Peyer's patch (tissue), 4 donors: Measurements from ENCODE around the gene RELT.

Source experiments
- POLR2A ChIP-seq, 2 donors: fragments of 450-650 bp; IDR thresholded peaks; one replicate each; pipeline ENCODE4 v1.5.1; 2017; ENCODE audit warnings: antibody characterized with exemption in 2 of 2, mild to moderate bottlenecking in 2 of 2, moderate library complexity in 2 of 2
- TF ChIP-seq, protein P1 (sequence below), 6 experiments: fragments of 450-650 bp in 4 of 6; fragments of 200-600 bp in 2 of 6; sonication (generic) in 1 of 6; IDR thresholded peaks; one replicate each; pipeline ENCODE4 v1.5.1; 2017 to 2019; ENCODE audit warnings: antibody characterized with exemption in 6 of 6, mild to moderate bottlenecking in 3 of 6, moderate library complexity in 1 of 6

DNA sequence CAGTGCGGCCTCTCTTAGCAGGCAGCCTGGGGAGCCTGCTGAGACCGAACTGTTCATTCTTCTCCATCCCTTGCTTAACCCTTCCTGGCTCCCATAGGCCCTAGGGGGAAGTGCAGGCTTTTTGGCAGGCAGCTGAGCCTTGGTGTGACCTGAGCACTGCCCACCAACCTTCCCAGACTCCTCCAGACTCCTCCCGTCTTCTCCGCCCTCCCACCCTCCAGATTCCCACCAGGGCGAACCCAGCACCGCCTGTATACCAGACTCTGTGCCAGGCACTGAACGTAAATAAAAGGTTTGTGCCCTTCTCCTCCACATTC, 7.9 kb downstream of the RELT start:
- TF ChIP-seq, protein P1, sequence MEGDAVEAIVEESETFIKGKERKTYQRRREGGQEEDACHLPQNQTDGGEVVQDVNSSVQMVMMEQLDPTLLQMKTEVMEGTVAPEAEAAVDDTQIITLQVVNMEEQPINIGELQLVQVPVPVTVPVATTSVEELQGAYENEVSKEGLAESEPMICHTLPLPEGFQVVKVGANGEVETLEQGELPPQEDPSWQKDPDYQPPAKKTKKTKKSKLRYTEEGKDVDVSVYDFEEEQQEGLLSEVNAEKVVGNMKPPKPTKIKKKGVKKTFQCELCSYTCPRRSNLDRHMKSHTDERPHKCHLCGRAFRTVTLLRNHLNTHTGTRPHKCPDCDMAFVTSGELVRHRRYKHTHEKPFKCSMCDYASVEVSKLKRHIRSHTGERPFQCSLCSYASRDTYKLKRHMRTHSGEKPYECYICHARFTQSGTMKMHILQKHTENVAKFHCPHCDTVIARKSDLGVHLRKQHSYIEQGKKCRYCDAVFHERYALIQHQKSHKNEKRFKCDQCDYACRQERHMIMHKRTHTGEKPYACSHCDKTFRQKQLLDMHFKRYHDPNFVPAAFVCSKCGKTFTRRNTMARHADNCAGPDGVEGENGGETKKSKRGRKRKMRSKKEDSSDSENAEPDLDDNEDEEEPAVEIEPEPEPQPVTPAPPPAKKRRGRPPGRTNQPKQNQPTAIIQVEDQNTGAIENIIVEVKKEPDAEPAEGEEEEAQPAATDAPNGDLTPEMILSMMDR (IDR thresholded peaks at IDR 0.05), result no peak
- no peak for TF ChIP-seq POLR2A (IDR thresholded peaks at IDR 0.05)
